Measurements from ENCODE around the gene IRF9. TPM values are rescaled to one million over a fixed set of nuclear protein-coding genes. Genes with fewer than 3 reads are reported as not detected.
A peak's percentile ranks its signal among the peaks of the same experiment; 100 is the strongest.

IRF9 gene
- total and polyA plus RNA-seq, 2 of the 13 experiments (the other 11 are each of a cell fraction or from before 2014, with no cell fraction given), result 14.9 to 49.7 TPM

DNA sequence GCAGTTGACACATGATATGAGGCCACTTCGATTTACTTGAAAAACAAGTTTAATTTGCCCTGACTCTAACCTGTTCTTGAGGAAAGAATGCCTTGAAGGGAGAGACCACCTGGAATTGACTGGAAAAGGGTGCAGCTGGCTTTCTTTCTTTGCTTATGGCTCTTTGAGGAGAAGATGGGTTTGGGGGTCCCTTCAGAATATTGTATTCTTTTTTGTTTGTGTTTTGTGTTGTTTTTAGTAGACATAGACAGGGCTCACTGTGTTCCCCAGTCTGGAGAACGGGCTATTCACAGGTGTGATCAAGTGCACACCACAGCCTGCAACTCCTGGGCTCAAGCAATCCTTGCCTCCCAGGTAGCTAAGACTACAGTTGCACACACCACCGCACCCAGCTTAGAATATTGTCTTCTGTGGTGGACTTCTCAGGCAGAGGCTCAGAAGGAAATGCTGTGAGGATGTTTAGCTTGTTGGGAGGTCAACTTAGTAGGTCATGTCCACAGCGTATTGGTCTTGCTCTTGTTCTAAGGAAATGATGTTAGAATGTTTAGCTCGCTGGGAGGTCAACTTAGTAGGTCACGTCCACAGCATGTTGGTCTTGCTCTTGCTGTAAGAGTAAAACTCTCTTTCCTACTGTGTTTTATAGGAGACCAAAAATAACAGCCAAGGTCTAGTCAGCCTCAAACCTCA lies 44.8 kb upstream of the IRF9 start (continued):
- TF ChIP-seq ZNF703 (CRISPR knock-in tag; IDR thresholded peaks at IDR 0.05; ENCODE audit: borderline replicate concordance) (no peak), CSRNP2 (CRISPR knock-in tag; conservative IDR thresholded peaks at IDR 0.05; ENCODE audit: low read depth) (no peak), NFKB2 (CRISPR knock-in tag; IDR thresholded peaks at IDR 0.05; ENCODE audit: borderline replicate concordance) (no peak), STAT5B (CRISPR knock-in tag; IDR thresholded peaks at IDR 0.05) (no peak), ZNF558 (CRISPR knock-in tag; IDR thresholded peaks at IDR 0.05; ENCODE audit: borderline replicate concordance) (no peak), PBX2 (CRISPR knock-in tag; IDR thresholded peaks at IDR 0.05) (no peak), NR2F2 (IDR thresholded peaks at IDR 0.05; ENCODE audit: borderline replicate concordance, low read depth) (no peak), PTBP1 (IDR thresholded peaks at IDR 0.05; ENCODE audit: low read depth, low read length, poor library complexity, severe bottlenecking) (no peak), IKZF5 (CRISPR knock-in tag; IDR thresholded peaks at IDR 0.05) (no peak), SSRP1 (CRISPR knock-in tag; IDR thresholded peaks at IDR 0.05) (peak; percentile 64; the same call in 1 of the 2 replicates), ZNF713 (CRISPR knock-in tag; IDR thresholded peaks at IDR 0.05) (0 out of 2 replicates have a peak, but pooled peaks have one; percentile 55)
- TF ChIP-seq, protein P1, sequence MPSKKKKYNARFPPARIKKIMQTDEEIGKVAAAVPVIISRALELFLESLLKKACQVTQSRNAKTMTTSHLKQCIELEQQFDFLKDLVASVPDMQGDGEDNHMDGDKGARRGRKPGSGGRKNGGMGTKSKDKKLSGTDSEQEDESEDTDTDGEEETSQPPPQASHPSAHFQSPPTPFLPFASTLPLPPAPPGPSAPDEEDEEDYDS (CRISPR knock-in tag; IDR thresholded peaks at IDR 0.05), result no peak
- TF ChIP-seq, protein P2, sequence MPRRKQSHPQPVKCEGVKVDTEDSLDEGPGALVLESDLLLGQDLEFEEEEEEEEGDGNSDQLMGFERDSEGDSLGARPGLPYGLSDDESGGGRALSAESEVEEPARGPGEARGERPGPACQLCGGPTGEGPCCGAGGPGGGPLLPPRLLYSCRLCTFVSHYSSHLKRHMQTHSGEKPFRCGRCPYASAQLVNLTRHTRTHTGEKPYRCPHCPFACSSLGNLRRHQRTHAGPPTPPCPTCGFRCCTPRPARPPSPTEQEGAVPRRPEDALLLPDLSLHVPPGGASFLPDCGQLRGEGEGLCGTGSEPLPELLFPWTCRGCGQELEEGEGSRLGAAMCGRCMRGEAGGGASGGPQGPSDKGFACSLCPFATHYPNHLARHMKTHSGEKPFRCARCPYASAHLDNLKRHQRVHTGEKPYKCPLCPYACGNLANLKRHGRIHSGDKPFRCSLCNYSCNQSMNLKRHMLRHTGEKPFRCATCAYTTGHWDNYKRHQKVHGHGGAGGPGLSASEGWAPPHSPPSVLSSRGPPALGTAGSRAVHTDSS (CRISPR knock-in tag; conservative IDR thresholded peaks at IDR 0.05), result no peak
- TF ChIP-seq, protein P3, sequence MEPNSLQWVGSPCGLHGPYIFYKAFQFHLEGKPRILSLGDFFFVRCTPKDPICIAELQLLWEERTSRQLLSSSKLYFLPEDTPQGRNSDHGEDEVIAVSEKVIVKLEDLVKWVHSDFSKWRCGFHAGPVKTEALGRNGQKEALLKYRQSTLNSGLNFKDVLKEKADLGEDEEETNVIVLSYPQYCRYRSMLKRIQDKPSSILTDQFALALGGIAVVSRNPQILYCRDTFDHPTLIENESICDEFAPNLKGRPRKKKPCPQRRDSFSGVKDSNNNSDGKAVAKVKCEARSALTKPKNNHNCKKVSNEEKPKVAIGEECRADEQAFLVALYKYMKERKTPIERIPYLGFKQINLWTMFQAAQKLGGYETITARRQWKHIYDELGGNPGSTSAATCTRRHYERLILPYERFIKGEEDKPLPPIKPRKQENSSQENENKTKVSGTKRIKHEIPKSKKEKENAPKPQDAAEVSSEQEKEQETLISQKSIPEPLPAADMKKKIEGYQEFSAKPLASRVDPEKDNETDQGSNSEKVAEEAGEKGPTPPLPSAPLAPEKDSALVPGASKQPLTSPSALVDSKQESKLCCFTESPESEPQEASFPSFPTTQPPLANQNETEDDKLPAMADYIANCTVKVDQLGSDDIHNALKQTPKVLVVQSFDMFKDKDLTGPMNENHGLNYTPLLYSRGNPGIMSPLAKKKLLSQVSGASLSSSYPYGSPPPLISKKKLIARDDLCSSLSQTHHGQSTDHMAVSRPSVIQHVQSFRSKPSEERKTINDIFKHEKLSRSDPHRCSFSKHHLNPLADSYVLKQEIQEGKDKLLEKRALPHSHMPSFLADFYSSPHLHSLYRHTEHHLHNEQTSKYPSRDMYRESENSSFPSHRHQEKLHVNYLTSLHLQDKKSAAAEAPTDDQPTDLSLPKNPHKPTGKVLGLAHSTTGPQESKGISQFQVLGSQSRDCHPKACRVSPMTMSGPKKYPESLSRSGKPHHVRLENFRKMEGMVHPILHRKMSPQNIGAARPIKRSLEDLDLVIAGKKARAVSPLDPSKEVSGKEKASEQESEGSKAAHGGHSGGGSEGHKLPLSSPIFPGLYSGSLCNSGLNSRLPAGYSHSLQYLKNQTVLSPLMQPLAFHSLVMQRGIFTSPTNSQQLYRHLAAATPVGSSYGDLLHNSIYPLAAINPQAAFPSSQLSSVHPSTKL (CRISPR knock-in tag; IDR thresholded peaks at IDR 0.05), result no peak

Measured in HepG2 (cell line).